ENCODE measurements around the gene MMP23B.
"Not testable (repeated sequence)": the region's sequence is repeated elsewhere in the genome, so short reads cannot be mapped to it uniquely, and the experiment has no call there.

Gene MMP23B

GRCh38 chr1:1631782-1632420 is at the start of gene MMP23B:
MMP23B (plus strand) TSS chr1:1632173; CDS start chr1:1632219, 46 bp downstream.
- DNase-seq: no peak

- DNase-seq: no peak
Observed at GRCh38 chr1:1582585-1583346, 49.2 kb upstream of the MMP23B start.

GRCh38 chr1:1583347-1584010 is 48.5 kb upstream of the MMP23B start:
- no peak for DNase-seq

- peak; percentile 63 for DNase-seq
Observed at GRCh38 chr1:1591452-1591851, 40.5 kb upstream of the MMP23B start.

GRCh38 chr1:1593834-1594601 is 38.0 kb upstream of the MMP23B start:
- DNase-seq: no peak

- no peak for DNase-seq
Observed at GRCh38 chr1:1594602-1595260, 37.2 kb upstream of the MMP23B start.

- not testable (repeated sequence) for DNase-seq
Observed at GRCh38 chr1:1595341-1595740, 36.6 kb upstream of the MMP23B start.

GRCh38 chr1:1596493-1597274 is 35.3 kb upstream of the MMP23B start:
- DNase-seq: no peak

GRCh38 chr1:1597275-1597930 is 34.6 kb upstream of the MMP23B start:
- no peak for DNase-seq

GRCh38 chr1:1598051-1598719 is 33.8 kb upstream of the MMP23B start:
- no peak for DNase-seq

GRCh38 chr1:1598720-1599029 is 33.3 kb upstream of the MMP23B start:
- no peak for DNase-seq

GRCh38 chr1:1599030-1599934 is 32.7 kb upstream of the MMP23B start:
- DNase-seq: peak; percentile 47

- DNase-seq: no peak
Observed at GRCh38 chr1:1599935-1600860, 31.8 kb upstream of the MMP23B start, which contains the start of gene FNDC10. FNDC10 (minus strand) TSS chr1:1600135; CDS start chr1:1600015, 120 bp downstream.

- no peak for DNase-seq
Observed at GRCh38 chr1:1600861-1601563, 31.0 kb upstream of the MMP23B start.

GRCh38 chr1:1601564-1602303 is 30.2 kb upstream of the MMP23B start:
- DNase-seq: no peak

GRCh38 chr1:1602304-1602967 is 29.5 kb upstream of the MMP23B start:
- DNase-seq: no peak

Measured in inflammatory macrophage treated with lipopolysaccharide for 4 hours (primary cell).